Purkinje cell (primary cell): ENCODE results near the gene KYNU. TPM values are rescaled to one million over a fixed set of nuclear protein-coding genes. Genes with fewer than 3 reads are reported as not detected.

ENCODE experiments used
- polyA plus RNA-seq: library from polyadenylated mRNA; unstranded; fragments of >200 nt; fragmentation: Nextera tagmentation; gene quantifications from 2 replicates; pipeline ENCODE4 v1.2.1, GENCODE V29; 2014

Gene KYNU
- not detected in 2 replicates for polyA plus RNA-seq

DNA sequence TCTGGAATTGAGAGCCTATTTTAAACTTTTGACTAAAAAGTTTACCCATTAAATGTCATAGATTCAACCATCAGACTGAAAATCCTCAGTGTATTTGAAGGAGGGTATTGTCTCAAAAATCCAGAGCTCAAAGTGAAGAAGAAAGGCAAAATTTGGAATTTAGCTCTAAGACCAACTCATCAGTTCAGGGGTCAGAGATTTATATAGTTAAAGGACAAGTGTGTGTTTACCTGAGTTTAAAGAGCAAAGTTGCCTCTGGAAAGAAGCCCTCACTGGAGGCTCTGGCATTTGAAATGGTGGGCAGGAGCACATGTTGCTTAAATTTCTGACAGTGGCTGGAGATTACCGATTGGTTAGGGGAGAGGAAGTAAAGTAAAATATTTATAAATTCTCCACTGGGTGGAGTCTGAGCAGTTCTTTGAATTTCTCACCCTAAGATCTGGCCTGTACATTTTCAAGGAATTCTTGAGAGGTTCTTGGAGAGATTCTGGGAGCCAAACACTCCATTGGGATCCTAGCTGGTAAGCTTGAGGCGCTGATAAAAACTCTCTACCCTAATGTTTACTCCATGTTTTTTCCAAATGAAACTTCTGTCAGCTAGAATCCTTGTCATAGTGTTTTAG lies at the start of gene KYNU:
KYNU (plus strand) TSS at position 449 of the 623 bp plus-strand sequence. CDS start 7,704 bp downstream, outside the sequence.

